Astrocyte of the cerebellum (primary cell): ENCODE measurements around the gene TPM2.
A peak's percentile ranks its signal among the peaks of the same experiment; 100 is the strongest.

Experiments
- DNase-seq: peaks from one replicate; pipeline ENCODE4 v3.0.0-alpha.2; 2011; ENCODE audit warnings: low read depth
- H3K4me3 ChIP-seq: 2 replicates; pipeline ENCODE4 v1.5.1; 2011; ENCODE audit warnings: mild to moderate bottlenecking, low read depth, low read length, moderate library complexity
- CTCF ChIP-seq: IDR thresholded peaks from 2 replicates; pipeline ENCODE4 v1.5.1; 2012; ENCODE audit warnings: low read length, low read depth, moderate library complexity, mild to moderate bottlenecking; ENCODE audit errors: missing control alignments
- in situ Hi-C: cut with HindIII; loops from 2 replicates; pipeline ENCODE4 v1.10.0; 2017; ENCODE audit warnings: low sequenced_read_pairs

Gene TPM2

GRCh38 chr9:35673132-35674024, 16.3 kb downstream of the TPM2 start, which contains the start of gene CA9:
CA9 (plus strand) TSS chr9:35673928; CDS start chr9:35673960, 32 bp downstream.
- H3K4me3 ChIP-seq: no peak within 1 kb of the TSS
- no peak for DNase-seq
- in situ Hi-C loops: loop anchor here (10.0 kb wide), 1 partner anchor 69 kb away; the partner anchor contains the start of gene TESK1
- TF ChIP-seq CTCF: no peak

GRCh38 chr9:35669331-35670145, 20.2 kb downstream of the TPM2 start:
- no peak for TF ChIP-seq CTCF
- in situ Hi-C loops: loop anchor here (10.0 kb wide), 1 partner anchor 65 kb away; the partner anchor contains the start of gene TESK1
- H3K4me3 ChIP-seq: no peak overlapping the region
- DNase-seq: no peak

GRCh38 chr9:35667939-35668338, 21.8 kb downstream of the TPM2 start:
- in situ Hi-C loops: no loop called here
- DNase-seq: no peak

GRCh38 chr9:35666549-35666948, 23.2 kb downstream of the TPM2 start:
- TF ChIP-seq CTCF: no peak
- no peak overlapping the region for H3K4me3 ChIP-seq
- no peak for DNase-seq
- in situ Hi-C loops: no loop called here

More at GRCh38 chr9:35667939-35668338, 21.8 kb downstream of the TPM2 start:
- TF ChIP-seq CTCF: no peak
- no peak overlapping the region for H3K4me3 ChIP-seq

- in situ Hi-C loops: no loop called here
- no peak for TF ChIP-seq CTCF
- DNase-seq: no peak
- H3K4me3 ChIP-seq: no peak overlapping the region
Measured at GRCh38 chr9:35666045-35666444, 23.7 kb downstream of the TPM2 start.

GRCh38 chr9:35665471-35665818, 24.3 kb downstream of the TPM2 start:
- in situ Hi-C loops: no loop called here
- peak overlapping the region; percentile 48 for H3K4me3 ChIP-seq
- no peak for DNase-seq
- TF ChIP-seq CTCF: no peak
